ENCODE data around the gene PGLYRP3. TPM values are rescaled to one million over a fixed set of nuclear protein-coding genes. Genes with fewer than 3 reads are reported as not detected.

The PGLYRP3 gene
- total RNA-seq, 2 experiments from 2014 or later = not detected

GRCh38 chr1:153305682-153306081, 7.1 kb downstream of the PGLYRP3 start:
- CTCF ChIA-PET = no interaction called here
- Mint-ChIP-seq H3K27me3 (ENCODE audit: low read depth) (peaks cover 3% of the 10 kb centered on the region), H3K4me1 (ENCODE audit: low read depth) (no peaks in the 10 kb centered on the region), H3K9me3 (no peaks in the 10 kb centered on the region), H3K27ac (no peak overlapping the region), H3K36me3 (ENCODE audit: low read depth) (no peaks in the 10 kb centered on the region), H3K4me3 (no peak overlapping the region)
- intact Hi-C loops (cut with micrococcal nuclease) = no loop called here
- DNase-seq = no peak

DNA sequence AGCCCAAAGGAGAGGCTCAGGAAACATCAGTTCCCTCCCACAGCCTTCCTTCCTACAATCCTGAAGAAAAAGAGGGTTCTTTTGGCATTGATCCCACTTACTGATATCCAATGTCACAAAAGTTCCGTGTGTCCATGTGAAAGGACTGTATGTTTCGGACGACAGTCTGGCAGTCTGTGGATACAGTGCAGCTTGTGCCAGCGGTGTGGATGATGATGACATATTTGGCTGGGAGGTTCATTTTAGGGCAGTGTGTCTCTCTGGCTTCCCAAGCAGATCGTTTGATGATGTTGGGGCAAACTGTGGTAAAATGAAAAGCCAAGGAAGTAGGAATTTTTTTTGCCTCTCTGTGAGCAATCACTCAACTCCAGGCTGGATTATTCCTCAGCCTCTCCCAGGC, 10.4 kb downstream of the PGLYRP3 start:
- Mint-ChIP-seq H3K4me1 (ENCODE audit: low read depth) (no peaks in the 10 kb centered on the region), H3K27ac (no peak overlapping the region), H3K36me3 (ENCODE audit: low read depth) (no peaks in the 10 kb centered on the region), H3K4me3 (no peak overlapping the region), H3K9me3 (no peaks in the 10 kb centered on the region), H3K27me3 (ENCODE audit: low read depth) (peaks cover 3% of the 10 kb centered on the region)
- CTCF ChIA-PET = interaction anchor here (0.6 kb wide), 1 partner anchor 511 kb away, joined by 3 read pairs; no protein-coding TSS in a partner anchor
- DNase-seq = no peak
- intact Hi-C loops (cut with micrococcal nuclease) = no loop called here

DNA sequence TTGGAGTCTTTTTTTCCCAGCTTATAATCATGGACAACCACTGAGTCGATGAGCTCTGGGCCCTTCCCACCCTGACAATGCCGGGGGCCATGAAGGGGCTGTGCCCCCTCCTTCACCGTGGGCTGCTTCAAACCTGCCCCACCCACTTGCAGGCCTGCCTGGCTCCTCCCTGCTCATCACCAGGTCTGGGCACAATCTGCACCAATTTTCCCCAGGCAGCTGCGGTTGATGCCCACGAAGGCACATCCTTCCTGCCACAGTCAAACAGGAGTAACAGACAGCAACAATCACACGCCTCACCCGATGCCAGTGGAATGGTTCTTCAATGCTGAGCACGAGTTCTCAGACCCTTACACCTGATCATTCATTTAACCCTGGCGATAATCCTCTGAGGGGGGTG, 18.9 kb downstream of the PGLYRP3 start:
- CTCF ChIA-PET = interaction anchor here (1.5 kb wide), 1 partner anchor 20 kb away, joined by 3 read pairs; no protein-coding TSS in a partner anchor
- DNase-seq = peak; percentile 27
- no peak overlapping the region for H3K27ac Mint-ChIP-seq
- intact Hi-C loops (cut with micrococcal nuclease) = no loop called here
- H3K9me3 Mint-ChIP-seq = no peaks in the 10 kb centered on the region
- no peak overlapping the region for H3K4me3 Mint-ChIP-seq
- H3K4me1 Mint-ChIP-seq (ENCODE audit: low read depth) = peaks cover 16% of the 10 kb centered on the region
- H3K27me3 Mint-ChIP-seq (ENCODE audit: low read depth) = peaks cover 8% of the 10 kb centered on the region
- H3K36me3 Mint-ChIP-seq (ENCODE audit: low read depth) = no peaks in the 10 kb centered on the region

GRCh38 chr1:153293480-153293775, 19.3 kb downstream of the PGLYRP3 start:
- no peak for DNase-seq
- no peak overlapping the region for H3K4me3 Mint-ChIP-seq
- intact Hi-C loops (cut with micrococcal nuclease) = no loop called here
- no peaks in the 10 kb centered on the region for H3K9me3 Mint-ChIP-seq
- H3K27me3 Mint-ChIP-seq (ENCODE audit: low read depth) = peaks cover 8% of the 10 kb centered on the region
- peaks cover 16% of the 10 kb centered on the region for H3K4me1 Mint-ChIP-seq (ENCODE audit: low read depth)
- H3K36me3 Mint-ChIP-seq (ENCODE audit: low read depth) = no peaks in the 10 kb centered on the region
- CTCF ChIA-PET = interaction anchor here (1.5 kb wide), 1 partner anchor 20 kb away, joined by 3 read pairs; no protein-coding TSS in a partner anchor
- no peak overlapping the region for H3K27ac Mint-ChIP-seq

DNA sequence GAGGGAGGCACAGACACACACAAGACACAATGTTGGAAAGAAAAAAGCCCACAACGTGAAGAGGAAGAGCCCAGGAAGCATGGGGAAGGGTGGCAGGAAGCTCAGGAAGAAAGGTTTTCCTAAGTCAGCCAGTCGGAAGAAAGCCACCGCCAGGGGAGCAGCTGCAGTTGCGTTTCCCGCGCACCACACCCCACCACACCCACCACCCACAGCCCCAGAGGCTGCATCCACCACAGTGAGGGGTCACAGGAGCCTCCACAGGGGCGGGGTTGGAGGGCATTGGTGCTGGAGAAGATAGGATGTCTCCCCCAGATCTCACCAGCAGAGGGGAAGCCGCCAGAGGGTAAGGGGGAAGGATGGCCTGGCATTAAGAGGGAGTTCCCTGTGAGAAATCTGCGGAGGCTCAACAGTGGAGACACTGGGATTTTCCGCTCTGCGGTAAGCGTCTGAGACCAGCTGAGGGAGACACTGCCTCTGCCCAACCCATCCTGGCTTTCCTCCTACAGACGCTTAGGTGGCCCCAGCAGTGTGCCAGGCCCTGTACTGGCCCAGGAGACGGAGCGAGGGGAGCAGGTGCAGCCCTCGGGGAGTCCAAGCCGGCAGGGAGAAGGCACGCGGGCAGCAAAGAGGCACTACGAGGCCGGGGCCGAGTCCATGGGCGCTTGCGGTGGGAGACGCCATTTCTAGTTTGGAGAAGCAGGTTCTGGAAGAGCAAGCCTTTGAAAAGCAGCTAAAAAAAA, 19.8 kb downstream of the PGLYRP3 start:
- intact Hi-C loops (cut with micrococcal nuclease) = no loop called here
- Mint-ChIP-seq H3K36me3 (ENCODE audit: low read depth) (no peaks in the 10 kb centered on the region), H3K27me3 (ENCODE audit: low read depth) (peaks cover 11% of the 10 kb centered on the region), H3K4me3 (no peak overlapping the region), H3K27ac (no peak overlapping the region), H3K9me3 (no peaks in the 10 kb centered on the region), H3K4me1 (ENCODE audit: low read depth) (peaks cover 16% of the 10 kb centered on the region)
- no peak for DNase-seq
- CTCF ChIA-PET = interaction anchor here (1.5 kb wide), 1 partner anchor 21 kb away, joined by 3 read pairs; no protein-coding TSS in a partner anchor

GRCh38 chr1:153292185-153292584, 20.6 kb downstream of the PGLYRP3 start:
- intact Hi-C loops (cut with micrococcal nuclease) = no loop called here
- H3K36me3 Mint-ChIP-seq (ENCODE audit: low read depth) = no peaks in the 10 kb centered on the region
- DNase-seq = no peak
- H3K4me1 Mint-ChIP-seq (ENCODE audit: low read depth) = peaks cover 16% of the 10 kb centered on the region
- H3K9me3 Mint-ChIP-seq = no peaks in the 10 kb centered on the region
- CTCF ChIA-PET = interaction anchor here (1.1 kb wide), 1 partner anchor 11 kb away, joined by 6 read pairs; no protein-coding TSS in a partner anchor
- H3K27ac Mint-ChIP-seq = no peak overlapping the region
- H3K27me3 Mint-ChIP-seq (ENCODE audit: low read depth) = peaks cover 11% of the 10 kb centered on the region
- no peak overlapping the region for H3K4me3 Mint-ChIP-seq

DNA sequence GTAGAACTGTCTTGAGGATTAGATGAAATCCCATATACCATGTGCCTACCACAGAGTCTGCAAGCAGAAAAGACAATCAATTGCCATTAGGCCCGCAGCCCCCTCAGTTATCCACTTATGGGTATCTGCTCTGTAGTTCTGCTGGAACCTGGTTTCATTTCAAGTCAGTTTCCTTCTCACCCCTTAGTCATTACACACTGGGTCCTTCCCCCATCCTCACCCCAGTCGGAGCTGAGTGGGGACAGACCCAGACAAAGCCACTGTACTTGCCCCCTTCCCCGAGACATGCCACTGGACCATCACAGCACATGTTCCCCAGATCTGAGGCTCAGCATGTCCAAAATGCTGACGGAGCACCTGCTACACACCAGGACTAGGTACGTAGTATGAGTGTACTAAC, 21.2 kb downstream of the PGLYRP3 start:
- intact Hi-C loops (cut with micrococcal nuclease) = no loop called here
- peak; percentile 49 for DNase-seq
- peaks cover 11% of the 10 kb centered on the region for H3K27me3 Mint-ChIP-seq (ENCODE audit: low read depth)
- H3K36me3 Mint-ChIP-seq (ENCODE audit: low read depth) = no peaks in the 10 kb centered on the region
- peaks cover 16% of the 10 kb centered on the region for H3K4me1 Mint-ChIP-seq (ENCODE audit: low read depth)
- no peak overlapping the region for H3K27ac Mint-ChIP-seq
- CTCF ChIA-PET = interaction anchor here (1.1 kb wide), 1 partner anchor 11 kb away, joined by 6 read pairs; no protein-coding TSS in a partner anchor
- no peaks in the 10 kb centered on the region for H3K9me3 Mint-ChIP-seq
- no peak overlapping the region for H3K4me3 Mint-ChIP-seq

GRCh38 chr1:153288634-153289275, 24.0 kb downstream of the PGLYRP3 start:
- Mint-ChIP-seq H3K4me1 (ENCODE audit: low read depth) (peaks cover 11% of the 10 kb centered on the region), H3K27me3 (ENCODE audit: low read depth) (peaks cover 12% of the 10 kb centered on the region), H3K36me3 (ENCODE audit: low read depth) (no peaks in the 10 kb centered on the region), H3K4me3 (no peak overlapping the region), H3K9me3 (no peaks in the 10 kb centered on the region), H3K27ac (no peak overlapping the region)
- peak; percentile 32 for DNase-seq
- intact Hi-C loops (cut with micrococcal nuclease) = no loop called here
- CTCF ChIA-PET = interaction anchor here (1.0 to 1.9 kb wide), 4 partner anchors 14 to 66 kb away, joined by 3 to 6 read pairs (median 4); partner anchors contain the start of gene LORICRIN

- Mint-ChIP-seq H3K27me3 (ENCODE audit: low read depth) (peaks cover 9% of the 10 kb centered on the region), H3K36me3 (ENCODE audit: low read depth) (no peaks in the 10 kb centered on the region), H3K4me1 (ENCODE audit: low read depth) (no peaks in the 10 kb centered on the region), H3K27ac (no peak overlapping the region), H3K9me3 (no peaks in the 10 kb centered on the region), H3K4me3 (no peak overlapping the region)
- DNase-seq = peak; percentile 74
- intact Hi-C loops (cut with micrococcal nuclease) = loop anchor here (1.0 kb wide), 1 partner anchor 409 kb away; no protein-coding TSS in a partner anchor
- CTCF ChIA-PET = interaction anchor here (0.6 to 0.7 kb wide), 2 partner anchors 49 to 947 kb away, joined by 3 read pairs; no protein-coding TSS in a partner anchor
These were observed 34.9 kb downstream of the PGLYRP3 start for GRCh38 chr1:153277852-153278251.

GRCh38 chr1:153272186-153272585, 40.6 kb downstream of the PGLYRP3 start:
- DNase-seq = no peak
- peaks cover 36% of the 10 kb centered on the region for H3K27me3 Mint-ChIP-seq (ENCODE audit: low read depth)
- CTCF ChIA-PET = interaction anchor here (0.6 kb wide), 1 partner anchor 533 kb away, joined by 3 read pairs; no protein-coding TSS in a partner anchor
- H3K4me1 Mint-ChIP-seq (ENCODE audit: low read depth) = no peaks in the 10 kb centered on the region
- H3K36me3 Mint-ChIP-seq (ENCODE audit: low read depth) = no peaks in the 10 kb centered on the region
- H3K9me3 Mint-ChIP-seq = no peaks in the 10 kb centered on the region
- no peak overlapping the region for H3K27ac Mint-ChIP-seq
- intact Hi-C loops (cut with micrococcal nuclease) = no loop called here
- no peak overlapping the region for H3K4me3 Mint-ChIP-seq

DNA sequence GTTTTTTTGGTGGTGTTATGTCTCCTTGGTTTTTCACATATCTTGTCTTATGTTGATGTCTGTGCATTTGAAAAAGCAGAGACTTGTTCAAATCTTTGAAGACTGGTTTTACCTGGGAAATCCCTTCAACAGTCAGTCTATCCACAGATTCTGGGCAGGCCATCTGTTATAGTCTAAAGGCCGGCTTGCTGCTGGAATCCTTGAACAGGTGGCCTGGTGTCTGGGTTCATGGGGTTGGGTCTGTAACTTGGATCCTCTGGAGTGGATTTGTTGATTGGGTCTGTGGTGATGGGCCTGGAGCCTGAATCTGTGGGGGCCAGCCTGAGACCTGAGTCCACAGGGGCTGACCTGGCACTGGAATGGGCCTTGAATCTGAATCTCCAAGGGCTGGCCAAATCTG, 41.0 kb downstream of the PGLYRP3 start:
- Mint-ChIP-seq H3K36me3 (ENCODE audit: low read depth) (no peaks in the 10 kb centered on the region), H3K9me3 (no peaks in the 10 kb centered on the region), H3K27ac (no peak overlapping the region), H3K4me3 (no peak overlapping the region), H3K27me3 (ENCODE audit: low read depth) (peaks cover 39% of the 10 kb centered on the region), H3K4me1 (ENCODE audit: low read depth) (no peaks in the 10 kb centered on the region)
- intact Hi-C loops (cut with micrococcal nuclease) = no loop called here
- CTCF ChIA-PET = no interaction called here
- DNase-seq = no peak

- Mint-ChIP-seq H3K27ac (no peak overlapping the region), H3K4me1 (ENCODE audit: low read depth) (peaks cover 19% of the 10 kb centered on the region), H3K4me3 (no peak overlapping the region), H3K9me3 (no peaks in the 10 kb centered on the region), H3K27me3 (ENCODE audit: low read depth) (peaks cover 60% of the 10 kb centered on the region), H3K36me3 (ENCODE audit: low read depth) (no peaks in the 10 kb centered on the region)
- CTCF ChIA-PET = no interaction called here
- intact Hi-C loops (cut with micrococcal nuclease) = no loop called here
- no peak for DNase-seq
These were observed 47.3 kb downstream of the PGLYRP3 start for GRCh38 chr1:153265457-153265856.

Measured in activated naive CD4-positive, alpha-beta T cell treated with anti-CD3 and anti-CD28 coated beads for 36 hours (primary cell).